Activated T-cell treated with anti-CD3 and anti-CD28 coated beads for 1 hour (primary cell): ENCODE data around the gene TRPM4.
"Not testable (repeated sequence)": the region's sequence is repeated elsewhere in the genome, so short reads cannot be mapped to it uniquely, and the experiment has no call there.

Experiments
- DNase-seq: peaks from one replicate; pipeline ENCODE4 v3.0.0-alpha.2; 2020; ENCODE audit warnings: low read depth

TRPM4 gene

DNA sequence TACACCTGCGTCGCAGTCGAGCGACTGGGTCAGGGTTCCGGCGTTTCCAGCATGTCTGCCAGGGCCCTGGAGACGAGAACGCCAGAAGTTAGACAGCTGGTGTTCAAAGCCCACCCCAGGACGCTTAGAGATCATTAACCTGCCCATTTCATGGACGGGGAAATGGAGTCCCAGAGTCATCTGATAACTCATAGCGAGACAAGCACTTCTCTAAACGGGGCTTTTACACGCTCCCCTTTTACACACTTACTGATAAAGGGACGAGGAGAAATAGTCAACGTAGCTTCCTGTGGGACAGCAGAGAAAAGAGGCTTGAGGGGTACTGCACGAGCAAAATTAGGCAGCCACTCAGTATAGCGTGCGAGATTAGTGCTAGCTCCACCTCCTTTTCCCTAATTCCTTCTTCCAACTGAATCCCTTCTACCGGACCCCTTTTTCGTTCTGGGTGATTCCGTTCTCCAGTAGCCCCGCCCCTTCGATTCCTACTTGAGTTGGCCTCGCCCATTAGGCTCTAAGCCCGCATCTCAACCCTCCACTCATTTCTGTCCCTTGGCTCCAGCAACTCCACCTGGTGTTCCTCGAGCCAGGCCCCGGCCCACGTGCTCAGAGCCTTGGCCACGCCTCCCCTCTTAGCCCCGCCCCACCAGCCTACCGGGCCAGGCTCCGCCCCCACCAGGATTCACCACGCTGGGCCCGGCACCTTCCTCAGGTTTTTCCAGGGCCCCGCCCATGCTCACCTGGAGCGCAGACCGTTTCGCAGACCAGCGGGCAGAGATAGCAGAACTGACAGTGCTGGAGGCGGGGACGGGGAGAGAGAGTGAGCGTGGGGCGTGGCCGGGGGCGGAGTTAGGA, 6.1 kb upstream of the TRPM4 start:
- no peak for DNase-seq

GRCh38 chr19:49152119-49152550, 5.5 kb upstream of the TRPM4 start:
- DNase-seq = no peak

DNA sequence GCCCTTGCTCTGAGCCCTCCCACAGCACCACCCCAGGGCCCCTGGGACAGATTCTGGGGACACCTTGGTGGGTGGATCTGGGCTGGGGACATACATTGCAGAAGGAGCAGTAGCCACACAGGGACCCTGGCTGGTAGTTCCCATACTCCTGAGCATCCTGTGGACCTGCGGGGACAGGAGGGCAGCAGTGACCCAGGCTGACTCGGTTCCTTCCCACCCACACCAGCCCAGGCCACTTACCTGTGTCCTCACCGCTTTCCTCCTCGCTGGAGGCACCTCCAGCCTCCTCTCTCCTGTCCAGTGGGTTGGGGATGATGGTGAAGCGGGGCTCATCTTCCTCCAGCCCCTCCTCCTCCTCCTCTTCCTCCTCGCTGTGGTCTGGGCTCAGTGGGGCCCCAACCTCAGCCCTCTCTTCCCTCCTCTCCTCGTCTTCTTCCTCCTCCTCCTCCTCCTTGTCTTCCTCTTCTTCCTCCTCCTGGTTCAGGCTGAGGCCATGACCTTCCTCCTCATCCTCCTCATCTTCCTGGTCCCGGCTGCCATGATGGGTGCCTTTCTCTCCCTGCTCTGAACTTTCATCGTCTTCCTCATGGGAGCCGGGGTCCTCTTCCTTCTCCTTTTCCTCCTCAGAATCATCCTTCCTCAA, 4.3 kb upstream of the TRPM4 start:
- no peak for DNase-seq

DNA sequence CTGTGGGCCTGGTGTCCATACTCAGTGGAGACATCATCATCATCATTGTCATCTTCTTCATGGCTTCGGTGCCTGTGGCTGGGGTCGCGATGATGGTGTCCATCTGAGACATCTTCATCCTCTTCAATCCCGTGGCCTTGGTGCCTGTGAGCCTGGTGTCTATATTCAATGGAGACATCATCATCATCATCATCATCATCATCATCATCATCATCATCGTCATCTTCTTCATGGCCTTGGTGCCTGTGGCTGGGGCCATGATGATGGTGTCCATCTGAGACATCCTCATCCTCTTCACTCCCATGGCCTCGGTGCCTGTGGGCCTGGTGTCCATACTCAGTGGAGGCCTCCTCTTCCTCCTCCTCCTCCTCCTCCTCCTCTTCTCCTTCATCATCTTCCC, 3.3 kb upstream of the TRPM4 start:
- DNase-seq = no peak

GRCh38 chr19:49155005-49155819, 2.4 kb upstream of the TRPM4 start, which contains the start of gene HRC:
Gene HRC, minus strand, starts transcription at chr19:49155396. Its CDS starts 159 bp downstream, at chr19:49155237.
- DNase-seq = no peak

GRCh38 chr19:49155820-49156346, 1.7 kb upstream of the TRPM4 start:
- no peak for DNase-seq

- no peak for DNase-seq
Measured at GRCh38 chr19:49160450-49161189, 3.0 kb downstream of the TRPM4 start.

- DNase-seq = no peak
Measured at GRCh38 chr19:49161987-49162386, 4.4 kb downstream of the TRPM4 start.

DNA sequence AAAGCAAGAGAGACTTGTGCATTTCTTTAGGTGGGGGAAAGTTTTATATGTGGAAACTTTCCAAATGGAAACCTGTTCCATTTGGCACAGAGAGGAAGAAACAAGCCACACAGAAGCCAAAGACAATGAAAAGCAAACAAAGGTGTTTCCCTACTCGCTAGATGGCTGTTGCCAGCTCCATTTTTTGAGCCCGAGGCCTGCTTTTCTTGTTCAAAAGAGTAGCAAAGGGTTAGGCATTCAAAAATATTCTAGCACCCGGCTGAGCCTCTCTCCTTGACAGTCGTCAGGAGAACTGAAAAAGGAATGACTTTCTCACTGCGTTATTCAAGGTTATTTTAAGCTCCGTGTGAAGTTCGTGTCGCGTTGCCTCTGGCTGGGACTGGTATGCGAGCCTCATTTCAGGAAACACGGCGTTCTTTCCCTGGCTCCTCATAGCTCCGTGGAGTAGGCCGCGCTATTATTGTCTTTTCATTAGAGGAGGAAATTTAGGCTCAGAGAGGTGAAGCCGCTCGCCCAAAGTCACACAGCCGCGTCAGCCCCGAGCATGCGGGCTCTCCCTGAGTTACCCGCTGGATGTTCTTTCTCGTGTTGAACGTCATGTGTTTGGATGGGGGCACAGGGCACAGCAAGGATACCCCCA, 7.6 kb downstream of the TRPM4 start:
- DNase-seq = no peak

DNA sequence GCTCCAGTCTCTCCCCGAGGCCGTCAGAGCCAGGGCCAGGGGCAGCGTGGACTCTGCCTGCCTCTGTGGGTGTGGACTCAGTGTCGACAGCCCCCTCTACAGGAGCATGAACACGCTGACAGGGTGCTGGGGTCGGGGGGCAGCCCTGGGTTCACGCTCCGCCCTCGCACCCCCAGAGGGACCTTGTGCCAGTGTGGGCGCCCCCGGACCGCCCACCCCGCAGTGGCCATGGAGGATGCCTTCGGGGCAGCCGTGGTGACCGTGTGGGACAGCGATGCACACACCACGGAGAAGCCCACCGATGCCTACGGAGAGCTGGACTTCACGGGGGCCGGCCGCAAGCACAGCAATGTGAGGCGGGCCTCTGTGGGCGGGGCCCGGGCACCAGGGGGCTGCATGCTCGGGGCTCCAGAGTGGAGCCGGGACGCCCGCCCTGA, 8.3 kb downstream of the TRPM4 start:
- no peak for DNase-seq

- no peak for DNase-seq
Measured at GRCh38 chr19:49167857-49168409, 10.3 kb downstream of the TRPM4 start.

DNA sequence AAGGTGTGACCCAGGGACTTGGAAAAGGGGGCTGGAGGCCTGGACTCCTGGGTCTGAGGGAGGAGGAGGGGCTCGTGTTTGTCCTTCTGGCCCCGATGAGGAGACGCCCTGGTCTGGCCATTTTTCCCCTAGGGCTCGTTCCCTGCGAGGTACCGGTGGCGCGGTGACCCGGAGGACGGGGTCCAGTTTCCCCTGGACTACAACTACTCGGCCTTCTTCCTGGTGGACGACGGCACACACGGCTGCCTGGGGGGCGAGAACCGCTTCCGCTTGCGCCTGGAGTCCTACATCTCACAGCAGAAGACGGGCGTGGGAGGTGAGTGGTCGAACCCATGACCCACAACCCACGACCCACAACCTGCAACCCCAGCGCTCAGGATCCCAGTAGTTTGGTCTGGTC, 10.8 kb downstream of the TRPM4 start:
- no peak for DNase-seq

GRCh38 chr19:49173198-49173597, 15.6 kb downstream of the TRPM4 start:
- DNase-seq = no peak

DNA sequence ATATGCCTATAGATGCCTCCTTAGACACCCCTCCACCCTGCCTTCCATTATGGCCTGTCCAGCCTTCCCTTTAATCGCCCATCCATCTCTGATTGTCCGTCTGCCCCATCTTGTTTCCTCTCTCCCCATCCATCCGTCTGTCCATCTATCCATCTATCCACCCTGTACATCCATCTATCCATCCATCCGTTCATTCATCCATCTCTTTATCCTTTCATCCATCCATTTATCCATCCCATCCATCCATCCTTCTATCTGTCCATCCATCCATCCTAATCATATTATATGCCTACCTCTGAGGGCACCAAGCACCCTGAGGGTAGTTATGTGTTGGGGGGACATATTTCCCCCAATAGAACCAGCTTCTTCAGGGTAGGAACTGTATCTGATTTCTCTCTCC, 23.1 kb downstream of the TRPM4 start:
- no peak for DNase-seq

GRCh38 chr19:49182010-49182847, 24.6 kb downstream of the TRPM4 start:
- not testable (repeated sequence) for DNase-seq

GRCh38 chr19:49182848-49183375, 25.3 kb downstream of the TRPM4 start:
- DNase-seq = no peak

- DNase-seq = no peak
Measured at GRCh38 chr19:49186108-49186507, 28.5 kb downstream of the TRPM4 start.

DNA sequence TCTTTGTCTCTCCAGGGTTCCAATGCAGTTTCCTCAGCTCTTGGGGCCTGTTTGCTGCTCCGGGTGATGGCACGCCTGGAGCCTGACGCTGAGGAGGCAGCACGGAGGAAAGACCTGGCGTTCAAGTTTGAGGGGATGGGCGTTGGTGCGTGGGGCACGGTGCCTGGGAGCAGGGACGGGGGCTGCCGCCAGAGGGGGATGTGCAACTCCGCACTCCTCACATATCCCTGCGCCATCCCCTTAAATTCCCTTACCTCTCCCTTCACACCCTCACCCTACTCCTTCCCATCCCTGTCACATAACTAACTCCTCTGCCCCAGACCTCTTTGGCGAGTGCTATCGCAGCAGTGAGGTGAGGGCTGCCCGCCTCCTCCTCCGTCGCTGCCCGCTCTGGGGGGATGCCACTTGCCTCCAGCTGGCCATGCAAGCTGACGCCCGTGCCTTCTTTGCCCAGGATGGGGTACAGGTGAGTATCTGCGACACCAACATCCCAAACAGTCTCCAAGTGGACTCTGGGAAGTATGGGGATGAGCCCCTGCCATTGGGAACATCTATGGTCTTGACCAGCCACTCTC, 31.1 kb downstream of the TRPM4 start:
- no peak for DNase-seq

DNA sequence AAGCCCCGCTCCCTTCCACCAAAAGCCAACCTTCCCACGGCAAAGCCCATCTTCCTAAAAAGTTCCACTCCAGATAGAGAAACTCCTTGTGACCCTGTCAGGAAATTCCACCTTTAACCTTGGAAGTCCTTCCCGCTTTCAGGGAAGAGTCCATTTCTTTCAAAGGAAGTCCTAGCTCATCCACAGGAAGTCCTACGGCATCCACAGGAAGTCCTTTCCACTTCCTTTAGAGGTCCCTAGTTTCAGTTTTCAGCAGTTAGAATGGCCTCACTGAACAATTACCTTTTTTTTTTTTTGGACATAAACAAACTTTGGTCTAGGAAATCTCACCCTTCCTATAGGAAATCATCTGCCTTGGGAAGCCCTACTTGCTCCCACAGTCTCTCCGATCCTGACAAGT, 31.7 kb downstream of the TRPM4 start:
- DNase-seq = no peak
